HG02943 (cell line): ENCODE results near the gene UBE2Q2.
"Not testable (repeated sequence)": the region's sequence is repeated elsewhere in the genome, so short reads cannot be mapped to it uniquely, and the experiment has no call there.

Experiments
- ATAC-seq: cut with Tn5 transposase; IDR thresholded peaks from one replicate; pipeline ENCODE4 v1.9.1; 2021; ENCODE audit warnings: mild to moderate bottlenecking, low read depth, moderate library complexity; ENCODE audit not compliant: unreplicated experiment

UBE2Q2 gene

GRCh38 chr15:75842722-75843677, at the start of gene UBE2Q2:
Gene UBE2Q2 (plus strand): TSS chr15:75843447. CDS start chr15:75843667, 220 bp downstream.
- no peak for ATAC-seq

GRCh38 chr15:75796321-75796720, 46.9 kb upstream of the UBE2Q2 start:
- no peak for ATAC-seq

GRCh38 chr15:75797146-75797545, 46.1 kb upstream of the UBE2Q2 start:
- not testable (repeated sequence) for ATAC-seq

- ATAC-seq, result no peak
These were observed 44.1 kb upstream of the UBE2Q2 start for GRCh38 chr15:75799190-75799589.

GRCh38 chr15:75800409-75800808, 42.8 kb upstream of the UBE2Q2 start:
- not testable (repeated sequence) for ATAC-seq

GRCh38 chr15:75801859-75802593, 41.2 kb upstream of the UBE2Q2 start:
- peak; percentile 87 for ATAC-seq

GRCh38 chr15:75807486-75807885, 35.8 kb upstream of the UBE2Q2 start:
- not testable (repeated sequence) for ATAC-seq

- ATAC-seq, result not testable (repeated sequence)
These were observed 35.2 kb upstream of the UBE2Q2 start for GRCh38 chr15:75808009-75808408.

GRCh38 chr15:75808563-75808962, 34.7 kb upstream of the UBE2Q2 start:
- ATAC-seq, result no peak

- ATAC-seq, result no peak
These were observed 33.1 kb upstream of the UBE2Q2 start for GRCh38 chr15:75809986-75810750.

GRCh38 chr15:75810874-75811498, 32.3 kb upstream of the UBE2Q2 start:
- no peak for ATAC-seq

- ATAC-seq, result no peak
These were observed 31.6 kb upstream of the UBE2Q2 start for GRCh38 chr15:75811626-75812025.

- no peak for ATAC-seq
These were observed 28.5 kb upstream of the UBE2Q2 start for GRCh38 chr15:75814794-75815193.

- ATAC-seq, result no peak
These were observed 27.2 kb upstream of the UBE2Q2 start for GRCh38 chr15:75815811-75816719.

GRCh38 chr15:75817138-75817935, 25.9 kb upstream of the UBE2Q2 start:
- ATAC-seq, result no peak

- ATAC-seq, result no peak
These were observed 23.0 kb upstream of the UBE2Q2 start for GRCh38 chr15:75820206-75820605.

GRCh38 chr15:75821786-75822345, 21.4 kb upstream of the UBE2Q2 start:
- no peak for ATAC-seq

GRCh38 chr15:75822685-75823278, 20.5 kb upstream of the UBE2Q2 start:
- no peak for ATAC-seq
